Upper lobe of right lung (tissue), 1 donor: Measurements from ENCODE around the gene SLC8A3. TPM values are rescaled to one million over a fixed set of nuclear protein-coding genes. Genes with fewer than 3 reads are reported as not detected.

Source experiments
- ATAC-seq: fragments of 200-7000 bp; cut with Tn5 transposase; one replicate; pipeline ENCODE4 v1.9.1; 2020; ENCODE audit warnings: mild to moderate bottlenecking, moderate library complexity
- DNase-seq: peaks from one replicate; pipeline ENCODE4 v3.0.0-alpha.2; 2020
- H3K27ac ChIP-seq: fragments of 200-600 bp; one replicate; pipeline ENCODE4 v1.8.0; 2022
- H3K27me3 ChIP-seq: fragments of 200-600 bp; one replicate; pipeline ENCODE4 v1.8.0; 2022; ENCODE audit warnings: mild to moderate bottlenecking
- H3K36me3 ChIP-seq: fragments of 200-600 bp; one replicate; pipeline ENCODE4 v1.8.0; 2022
- H3K4me1 ChIP-seq: fragments of 200-600 bp; one replicate; pipeline ENCODE4 v1.8.0; 2022
- H3K4me3 ChIP-seq: fragments of 200-600 bp; one replicate; pipeline ENCODE4 v1.8.0; 2022; ENCODE audit warnings: mild to moderate bottlenecking
- H3K9me3 ChIP-seq: fragments of 200-600 bp; one replicate; pipeline ENCODE4 v1.8.0; 2022
- intact Hi-C: fragments of 100-400 bp; cut with DNase I; formaldehyde crosslinking; loops from one replicate; pipeline ENCODE4 v1.11.0; 2022
- total RNA-seq: library from RNA; stranded (reverse); fragmentation: NEBNext Ultra II Directional; extraction: Animal tissue kit (Norgen Biotek cat#: 25700); gene quantifications from one replicate; pipeline ENCODE4 v1.2.1, GENCODE V29; 2021
- TF ChIP-seq, protein P1 (sequence below): fragments of 200-600 bp; IDR thresholded peaks from one replicate; pipeline ENCODE4 v1.8.0; 2022; ENCODE audit warnings: antibody characterized with exemption
- donor health status: DM: no; HTN: yes; CAD: no; lungs with severe emphysema.

The SLC8A3 gene
- total RNA-seq, 1 donor from 2014 or later = 1.8 TPM

DNA sequence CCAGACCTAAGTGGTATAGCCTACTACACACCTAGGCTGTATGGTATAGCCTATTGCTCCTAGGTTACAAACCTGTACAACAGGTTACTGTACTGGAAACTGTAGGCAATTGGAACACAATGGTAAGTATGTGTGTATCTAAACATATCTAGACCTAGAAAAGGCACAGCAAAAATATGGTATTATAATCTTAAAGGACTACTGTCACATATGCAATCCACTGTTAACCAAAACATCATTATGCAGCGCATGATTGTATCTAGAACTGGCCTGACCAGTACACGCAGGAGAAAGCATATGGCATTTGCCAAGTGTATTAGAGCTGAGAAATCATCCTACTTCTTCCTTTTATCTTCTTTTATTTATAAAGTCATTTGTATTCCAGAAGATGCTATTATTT lies 75.5 kb downstream of the SLC8A3 start:
- TF ChIP-seq, protein P1, sequence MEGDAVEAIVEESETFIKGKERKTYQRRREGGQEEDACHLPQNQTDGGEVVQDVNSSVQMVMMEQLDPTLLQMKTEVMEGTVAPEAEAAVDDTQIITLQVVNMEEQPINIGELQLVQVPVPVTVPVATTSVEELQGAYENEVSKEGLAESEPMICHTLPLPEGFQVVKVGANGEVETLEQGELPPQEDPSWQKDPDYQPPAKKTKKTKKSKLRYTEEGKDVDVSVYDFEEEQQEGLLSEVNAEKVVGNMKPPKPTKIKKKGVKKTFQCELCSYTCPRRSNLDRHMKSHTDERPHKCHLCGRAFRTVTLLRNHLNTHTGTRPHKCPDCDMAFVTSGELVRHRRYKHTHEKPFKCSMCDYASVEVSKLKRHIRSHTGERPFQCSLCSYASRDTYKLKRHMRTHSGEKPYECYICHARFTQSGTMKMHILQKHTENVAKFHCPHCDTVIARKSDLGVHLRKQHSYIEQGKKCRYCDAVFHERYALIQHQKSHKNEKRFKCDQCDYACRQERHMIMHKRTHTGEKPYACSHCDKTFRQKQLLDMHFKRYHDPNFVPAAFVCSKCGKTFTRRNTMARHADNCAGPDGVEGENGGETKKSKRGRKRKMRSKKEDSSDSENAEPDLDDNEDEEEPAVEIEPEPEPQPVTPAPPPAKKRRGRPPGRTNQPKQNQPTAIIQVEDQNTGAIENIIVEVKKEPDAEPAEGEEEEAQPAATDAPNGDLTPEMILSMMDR = no peak
- H3K4me3 ChIP-seq = no peak overlapping the region

DNA sequence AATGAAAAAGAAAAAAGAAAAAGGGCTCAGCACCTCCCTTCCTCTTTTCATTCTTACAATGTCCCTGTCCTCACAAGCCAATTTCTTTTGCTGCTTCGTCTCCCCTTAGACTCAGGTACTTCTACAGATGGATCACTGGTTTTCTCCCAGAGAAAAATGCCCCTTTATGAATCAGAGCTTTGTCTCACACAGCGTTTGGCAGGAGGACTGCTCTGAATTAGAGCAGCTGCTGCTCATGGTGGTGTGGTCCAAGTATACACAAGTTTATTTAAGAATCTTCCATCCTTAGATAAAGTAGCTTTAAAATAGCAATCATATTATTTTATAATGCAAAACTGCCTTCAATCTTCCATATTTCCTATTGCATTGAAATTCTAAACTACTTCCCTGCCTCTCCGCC lies 80.3 kb downstream of the SLC8A3 start:
- Histone ChIP-seq H3K4me1 (no peaks in the 10 kb centered on the region), H3K27me3 (peaks cover 31% of the 10 kb centered on the region), H3K27ac (no peak overlapping the region), H3K4me3 (no peak overlapping the region), H3K36me3 (no peaks in the 10 kb centered on the region), H3K9me3 (no peaks in the 10 kb centered on the region)
- ATAC-seq (no peak), DNase-seq (no peak)
- intact Hi-C loops = no loop called here
- TF ChIP-seq, protein P1 = no peak

More for the DNA sequence above, 75.5 kb downstream of the SLC8A3 start:
- ATAC-seq = no peak
- Histone ChIP-seq H3K9me3 (no peaks in the 10 kb centered on the region), H3K27me3 (peaks cover 22% of the 10 kb centered on the region), H3K27ac (no peak overlapping the region), H3K4me1 (no peaks in the 10 kb centered on the region), H3K36me3 (no peaks in the 10 kb centered on the region)
- no peak for DNase-seq
- intact Hi-C loops = no loop called here

DNA sequence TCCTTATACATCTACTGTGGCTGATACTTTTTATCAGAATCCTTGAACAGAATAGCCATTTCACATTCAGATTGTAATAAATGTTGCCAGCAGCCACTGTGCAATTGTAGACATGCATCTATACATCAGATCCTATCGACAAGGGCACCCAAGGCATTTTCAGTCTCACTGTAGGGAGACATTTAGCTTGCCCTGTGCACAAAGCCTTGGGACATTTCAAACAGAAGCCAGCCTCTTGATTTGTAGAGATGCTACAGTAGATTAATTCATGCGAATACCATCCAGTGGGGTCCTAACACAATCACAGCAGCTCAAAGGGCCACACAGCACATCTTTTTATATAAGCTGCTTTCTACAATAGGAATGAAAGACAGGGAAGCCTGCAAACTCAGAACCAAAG lies 81.4 kb downstream of the SLC8A3 start:
- Histone ChIP-seq H3K27ac (no peak overlapping the region), H3K4me1 (no peaks in the 10 kb centered on the region), H3K27me3 (peaks cover 30% of the 10 kb centered on the region), H3K9me3 (no peaks in the 10 kb centered on the region), H3K36me3 (no peaks in the 10 kb centered on the region), H3K4me3 (no peak overlapping the region)
- TF ChIP-seq, protein P1 = no peak
- ATAC-seq (no peak), DNase-seq (no peak)
- intact Hi-C loops = no loop called here

DNA sequence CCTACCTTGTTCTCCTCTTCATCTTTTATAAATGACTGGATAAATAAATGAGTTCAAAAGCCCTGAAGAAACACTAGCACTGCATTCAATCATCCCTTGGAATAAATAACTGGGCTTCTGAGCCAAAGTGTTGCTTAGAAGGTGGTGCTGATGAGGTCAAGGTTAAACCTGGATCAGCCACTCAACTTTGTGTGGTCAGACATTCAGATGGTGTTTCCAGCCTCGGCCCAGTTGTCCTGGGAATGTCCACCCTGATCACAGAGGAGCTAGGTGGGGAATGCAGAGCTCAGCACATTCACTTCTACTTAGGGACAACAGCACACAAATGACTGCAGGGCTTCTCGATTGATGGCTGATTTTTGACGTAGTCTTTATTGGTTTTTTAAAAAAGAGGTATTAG lies 88.7 kb downstream of the SLC8A3 start:
- ATAC-seq = no peak
- intact Hi-C loops = no loop called here

DNA sequence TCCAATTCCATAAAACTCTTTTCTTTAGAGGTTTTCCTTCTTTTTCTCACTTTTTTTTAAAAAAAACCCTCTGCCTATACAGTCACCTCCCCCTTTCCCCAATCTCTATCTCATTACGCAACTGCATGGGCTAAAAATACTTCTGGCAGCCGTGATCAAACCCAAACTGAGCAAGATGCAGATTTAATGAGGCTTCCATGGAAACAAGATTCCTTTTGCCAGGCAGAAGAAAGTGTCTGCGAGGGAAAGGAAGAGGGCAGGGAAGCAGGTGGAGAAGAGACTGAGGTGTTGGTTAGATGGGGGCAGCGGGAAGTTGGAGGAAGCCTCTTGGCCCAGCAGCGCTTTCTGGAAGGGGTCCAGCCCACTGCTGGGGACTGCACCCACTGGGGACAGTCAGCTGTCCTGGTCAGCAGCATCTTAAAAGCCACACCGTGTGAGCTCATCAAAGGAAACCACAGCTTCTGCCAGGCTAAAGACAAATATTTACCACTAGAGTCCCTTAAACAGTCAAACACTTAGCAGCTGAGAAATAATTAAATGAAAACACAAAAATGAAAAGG lies 90.4 kb downstream of the SLC8A3 start:
- Histone ChIP-seq H3K9me3 (no peaks in the 10 kb centered on the region), H3K4me1 (peaks cover 10% of the 10 kb centered on the region), H3K4me3 (no peak overlapping the region), H3K27ac (no peak overlapping the region), H3K36me3 (no peaks in the 10 kb centered on the region), H3K27me3 (peaks cover 43% of the 10 kb centered on the region)
- TF ChIP-seq, protein P1 = no peak
- no peak for ATAC-seq
- intact Hi-C loops = no loop called here
- no peak for DNase-seq

More for the DNA sequence above, 88.7 kb downstream of the SLC8A3 start:
- Histone ChIP-seq H3K9me3 (no peaks in the 10 kb centered on the region), H3K4me1 (peaks cover 10% of the 10 kb centered on the region), H3K4me3 (no peak overlapping the region), H3K36me3 (no peaks in the 10 kb centered on the region), H3K27me3 (peaks cover 43% of the 10 kb centered on the region), H3K27ac (no peak overlapping the region)
- no peak for DNase-seq
- TF ChIP-seq, protein P1 = no peak
